H4 (cell line): Measurements from ENCODE around the gene KCNQ2. TPM values are rescaled to one million over a fixed set of nuclear protein-coding genes. Genes with fewer than 3 reads are reported as not detected.

Experiments used
- DNase-seq: peaks from one replicate; pipeline ENCODE4 v3.0.0-alpha.2; 2015; ENCODE audit warnings: low spot score
- total RNA-seq: library from RNA; depleted of rRNA; stranded (reverse); fragments of >200 nt; shearing (Covaris generic); gene quantifications from 2 replicates; pipeline ENCODE4 v1.2.3, GENCODE V29; 2014

Gene KCNQ2
- total RNA-seq, 1 experiment from 2014 or later = 6.6 TPM

DNA sequence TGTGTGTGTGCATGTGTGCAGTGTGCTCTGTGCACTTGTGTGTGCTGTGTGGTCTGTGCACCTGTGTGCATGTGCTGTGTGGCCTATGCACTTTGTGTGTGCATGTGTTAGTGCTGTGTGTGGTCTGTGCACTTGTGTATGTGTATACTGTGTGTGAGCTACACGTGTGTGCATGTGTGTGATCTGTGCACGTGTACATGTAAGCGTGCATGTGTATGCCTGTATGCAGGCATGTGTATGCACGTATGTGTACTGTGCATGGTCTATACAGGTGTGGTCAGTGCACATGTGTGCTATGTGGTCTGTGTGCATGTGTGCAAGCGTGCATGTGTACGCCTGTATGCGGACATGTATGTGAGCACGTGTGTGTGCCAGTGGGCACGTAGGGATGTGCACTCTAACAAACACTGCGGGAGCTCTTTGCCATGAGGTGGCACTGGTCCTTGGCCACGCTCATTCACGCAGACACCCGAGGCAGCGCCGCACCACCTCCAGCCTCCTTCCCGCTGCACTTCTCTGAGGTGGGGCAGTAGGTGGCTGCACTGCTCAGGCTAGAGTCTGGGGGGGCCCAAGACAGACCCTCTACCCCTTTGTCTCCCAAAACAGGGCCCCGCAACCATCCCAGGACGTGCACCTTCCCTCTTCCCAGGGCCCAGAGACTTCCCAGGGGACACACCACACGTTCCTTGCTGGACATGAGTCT, 68.9 kb downstream of the KCNQ2 start:
- no peak for DNase-seq

DNA sequence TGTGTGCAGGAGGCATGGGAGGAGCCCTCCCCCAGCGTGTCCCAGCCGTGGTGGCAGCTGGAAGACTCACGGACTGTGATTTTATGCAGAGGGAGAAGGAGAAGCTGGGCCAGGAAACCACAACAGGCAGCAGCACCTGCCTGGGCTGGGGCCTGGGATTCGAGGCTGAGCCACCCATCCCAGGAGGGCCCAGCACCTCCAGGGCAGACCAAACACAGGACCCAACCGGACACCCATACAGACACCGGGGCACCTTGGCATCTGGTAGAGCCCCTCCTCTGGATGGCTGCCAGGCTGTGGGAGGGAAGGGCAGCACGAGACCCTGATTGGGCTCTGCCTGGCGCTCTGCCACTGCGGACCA, 69.6 kb downstream of the KCNQ2 start:
- no peak for DNase-seq

DNA sequence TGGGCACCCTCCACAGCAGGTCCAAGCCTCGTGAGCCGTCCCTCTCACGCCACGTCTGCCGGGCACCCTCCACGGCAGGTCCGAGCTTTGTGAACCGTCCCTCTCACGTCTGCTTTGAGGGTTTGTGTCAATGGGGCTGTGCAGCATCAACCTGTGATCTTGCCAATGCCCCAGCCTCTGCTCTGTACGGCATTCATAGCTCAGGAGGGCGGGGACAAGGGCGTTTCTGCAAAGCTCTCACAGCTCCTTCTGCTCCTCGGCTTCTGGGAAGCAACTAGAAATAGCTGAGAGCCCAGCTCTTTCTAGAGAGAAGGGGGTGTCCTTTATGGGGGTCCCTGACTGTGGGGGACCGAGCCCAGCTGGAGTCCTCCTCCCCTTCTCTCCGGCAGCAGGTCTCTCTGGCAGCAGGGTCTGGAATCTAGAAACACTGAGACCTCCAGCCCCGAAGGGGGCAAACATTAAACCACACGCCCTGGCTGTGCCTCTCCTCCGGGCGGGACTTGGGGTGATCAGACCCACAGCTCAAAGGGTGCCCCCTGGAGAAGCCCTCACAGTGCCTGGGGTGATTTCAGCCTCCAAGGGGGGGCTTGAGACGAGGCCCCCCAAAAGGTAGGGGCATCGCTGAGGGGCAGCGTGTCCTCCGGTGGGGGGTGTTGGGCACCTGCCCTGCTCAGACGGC, 70.1 kb downstream of the KCNQ2 start:
- DNase-seq = no peak

DNA sequence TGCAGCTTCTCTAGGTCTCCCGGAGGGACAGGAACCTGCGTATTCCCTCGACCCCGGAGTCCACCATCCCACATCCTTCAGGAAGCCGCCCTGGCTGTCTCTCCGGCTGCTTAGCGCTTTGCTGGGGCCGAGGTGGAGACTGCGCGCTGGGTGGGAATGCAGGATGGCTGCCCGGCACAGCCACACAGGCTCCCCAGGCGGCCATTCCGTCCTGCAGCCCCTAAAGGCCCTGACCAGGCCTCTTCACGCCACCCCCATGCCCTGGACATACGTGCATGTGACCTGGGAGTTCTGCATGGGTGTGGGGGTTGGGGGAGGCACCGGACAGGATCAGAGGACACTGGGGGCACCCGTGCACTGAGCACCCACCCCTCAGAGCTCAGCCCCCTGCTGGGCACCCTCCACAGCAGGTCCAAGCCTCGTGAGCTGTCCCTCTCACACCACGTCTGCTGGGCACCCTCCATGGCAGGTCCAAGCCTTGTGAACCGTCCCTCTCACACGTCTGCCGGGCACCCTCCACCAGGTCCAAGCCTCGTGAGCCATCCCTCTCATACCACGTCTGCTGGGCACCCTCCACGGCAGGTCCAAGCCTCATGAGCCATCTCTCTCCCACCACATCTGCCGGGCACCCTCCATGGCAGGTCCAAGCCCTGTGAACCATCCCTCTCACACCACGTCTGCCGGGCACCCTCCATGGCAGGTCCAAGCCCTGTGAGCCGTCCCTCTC, 70.9 kb downstream of the KCNQ2 start:
- no peak for DNase-seq

DNA sequence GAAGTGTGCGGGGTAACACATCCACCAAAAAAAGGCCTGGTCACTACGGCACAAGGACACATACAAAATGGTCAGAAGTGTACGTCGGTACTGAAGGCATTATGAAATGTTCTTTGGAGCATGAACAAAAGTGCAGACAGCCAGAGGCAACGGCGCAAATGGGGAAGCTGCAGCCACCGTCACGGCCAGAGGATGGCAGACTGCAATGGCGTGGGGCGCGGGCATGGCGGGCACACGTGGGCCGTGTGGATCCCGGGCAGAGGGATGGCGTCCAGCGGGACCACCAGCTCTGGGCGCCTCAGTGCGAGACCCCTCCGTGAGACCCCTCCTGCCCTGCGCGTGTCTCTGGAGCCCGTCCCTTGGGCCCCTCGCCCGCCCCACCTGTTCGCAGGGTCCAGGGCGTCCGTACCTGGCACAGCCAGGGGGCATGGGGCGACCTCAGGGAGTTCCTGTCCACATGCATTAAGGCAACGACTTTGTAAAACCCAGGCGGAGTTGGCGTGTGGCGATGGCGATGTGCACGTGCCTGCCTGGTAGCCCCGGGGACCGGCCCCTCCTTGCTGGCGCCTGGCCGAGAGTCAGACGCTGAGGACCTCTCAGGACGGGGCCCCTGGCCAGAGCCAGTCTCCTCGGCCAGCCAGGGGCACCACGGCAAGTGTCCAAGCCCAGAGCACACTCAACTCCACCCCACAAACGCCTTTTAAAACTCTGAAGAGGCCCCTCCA, 71.8 kb downstream of the KCNQ2 start:
- no peak for DNase-seq

DNA sequence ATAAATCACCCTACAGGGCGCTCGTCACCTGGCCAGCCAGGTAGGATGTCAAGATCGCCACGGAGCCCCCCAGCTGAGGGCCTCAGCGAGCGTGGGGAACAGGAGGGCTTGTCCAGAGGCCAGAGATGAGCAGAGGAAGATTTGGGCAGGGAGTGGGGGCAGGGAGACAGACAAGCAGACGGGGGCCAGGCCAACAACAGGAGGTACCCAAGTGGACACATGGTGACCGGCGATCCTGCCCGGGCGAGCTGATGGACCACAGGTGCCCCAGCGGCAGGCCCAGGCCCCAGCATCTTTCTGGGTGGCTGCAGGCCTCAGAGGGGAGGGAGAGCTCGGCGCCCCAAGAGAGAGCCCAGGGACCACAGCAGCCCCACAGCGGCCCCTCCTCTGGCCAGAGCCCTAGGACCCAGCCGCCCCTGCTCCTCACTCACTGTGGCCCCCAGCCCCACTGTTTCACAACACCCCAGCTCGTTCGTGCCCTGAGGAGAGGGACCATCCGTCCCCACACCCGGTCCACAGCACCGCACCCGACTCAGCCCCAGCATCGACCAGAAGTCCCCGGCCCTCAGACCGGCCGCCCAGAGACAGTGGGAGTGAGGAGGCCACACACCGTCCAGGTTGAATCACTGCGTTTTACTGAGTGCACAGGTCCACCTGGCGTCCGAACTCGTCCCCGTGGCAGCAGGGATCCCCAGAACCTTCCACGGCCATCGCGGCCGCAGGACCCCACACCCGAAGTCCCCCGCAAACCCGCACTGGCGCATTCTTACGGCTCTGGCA, 72.7 kb downstream of the KCNQ2 start:
- DNase-seq = no peak

DNA sequence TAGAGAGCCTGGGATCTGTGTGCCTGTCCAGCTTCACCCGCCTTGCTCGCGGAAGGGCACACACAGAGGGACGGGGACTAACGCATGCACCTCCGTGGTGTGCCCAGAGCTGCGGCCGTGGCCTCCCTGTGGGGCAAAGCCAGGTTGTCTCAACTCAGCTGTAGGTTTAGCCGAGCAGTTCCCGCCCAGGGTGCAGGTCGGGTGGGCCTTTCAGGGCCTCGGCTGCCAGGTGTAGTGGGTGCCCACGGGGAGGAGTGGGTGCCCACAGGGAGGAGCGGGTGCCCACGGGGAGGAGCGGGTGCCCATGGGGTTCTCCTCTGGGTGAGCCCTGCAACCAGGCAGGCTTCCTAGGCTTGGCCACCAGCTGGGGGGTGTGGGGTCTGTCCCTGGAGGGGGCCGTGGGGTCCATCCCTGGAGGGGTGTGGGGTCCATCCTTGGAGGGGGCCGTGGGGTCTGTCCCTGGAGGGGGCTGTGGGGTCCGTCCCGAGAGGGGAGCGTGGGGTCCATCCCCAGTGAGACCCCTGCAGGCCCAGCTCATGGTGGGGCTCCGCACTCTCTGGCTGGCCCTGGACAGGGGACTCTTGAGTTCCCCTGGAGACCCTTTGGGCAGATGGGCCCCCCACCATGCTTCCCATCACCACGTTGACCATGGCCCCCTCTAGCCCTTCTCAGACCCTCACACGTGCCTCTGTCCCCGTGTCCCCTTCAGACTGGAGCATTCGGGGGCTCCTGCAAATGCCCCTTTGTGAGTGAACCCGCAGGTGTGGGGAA, 73.5 kb downstream of the KCNQ2 start:
- DNase-seq = no peak

DNA sequence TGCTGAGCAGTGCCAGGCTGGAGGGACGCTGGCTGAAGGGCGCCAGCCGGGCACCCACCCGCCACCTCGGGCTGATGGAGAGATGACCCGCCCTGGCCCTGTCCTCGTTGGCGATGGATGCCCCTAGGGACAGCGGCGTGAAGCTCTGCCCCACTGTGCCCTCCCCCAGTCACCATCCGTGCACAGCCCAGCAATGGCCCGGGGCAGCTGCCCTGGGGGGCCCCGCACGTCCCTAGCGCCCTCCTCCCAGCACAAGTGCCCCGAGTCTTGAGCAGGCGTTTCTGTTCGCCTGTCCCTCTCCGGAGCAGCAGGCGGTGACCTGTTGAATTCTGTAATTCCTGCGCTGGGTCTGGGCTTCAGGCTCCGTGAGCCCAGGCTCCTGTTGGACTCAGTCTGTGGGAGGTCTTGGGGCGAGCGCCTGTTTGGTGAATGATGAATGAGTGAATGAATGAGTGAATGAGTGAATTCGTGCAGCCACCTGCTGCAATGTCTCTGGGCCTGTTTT, 74.5 kb downstream of the KCNQ2 start:
- no peak for DNase-seq

DNA sequence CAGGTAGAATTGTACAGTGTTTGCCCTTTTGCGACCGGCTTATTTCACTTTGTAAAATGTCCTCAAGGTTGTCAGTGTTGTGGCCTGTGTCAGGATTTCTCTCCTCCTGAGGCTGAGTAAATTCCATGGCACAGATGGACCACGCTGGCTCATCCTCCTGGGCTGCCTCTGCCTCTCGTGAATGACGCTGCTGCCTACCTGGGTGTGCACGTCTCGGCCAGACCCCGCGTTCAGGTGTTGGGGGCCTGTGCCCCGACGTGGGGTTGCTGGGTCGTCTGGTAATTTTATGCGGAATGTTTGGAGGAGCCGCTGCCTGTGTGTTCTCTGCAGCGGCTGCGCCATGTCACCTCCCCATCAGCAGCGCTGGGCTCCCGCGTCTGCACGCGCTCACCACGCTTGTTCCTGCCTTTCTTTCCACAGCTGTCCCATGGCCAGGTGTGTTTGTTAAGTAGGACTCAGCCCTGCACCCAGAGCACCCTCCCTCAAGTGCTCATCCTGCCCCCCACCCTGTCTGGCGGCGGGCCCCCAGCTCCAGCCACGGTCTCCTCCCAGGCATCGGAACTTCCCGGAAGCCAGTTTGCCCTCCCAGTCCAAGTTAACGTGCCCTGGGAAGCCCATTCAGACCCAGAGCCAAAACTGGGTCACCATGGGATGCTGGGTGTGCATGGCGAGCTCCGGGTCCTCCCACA, 75.2 kb downstream of the KCNQ2 start:
- DNase-seq = no peak

DNA sequence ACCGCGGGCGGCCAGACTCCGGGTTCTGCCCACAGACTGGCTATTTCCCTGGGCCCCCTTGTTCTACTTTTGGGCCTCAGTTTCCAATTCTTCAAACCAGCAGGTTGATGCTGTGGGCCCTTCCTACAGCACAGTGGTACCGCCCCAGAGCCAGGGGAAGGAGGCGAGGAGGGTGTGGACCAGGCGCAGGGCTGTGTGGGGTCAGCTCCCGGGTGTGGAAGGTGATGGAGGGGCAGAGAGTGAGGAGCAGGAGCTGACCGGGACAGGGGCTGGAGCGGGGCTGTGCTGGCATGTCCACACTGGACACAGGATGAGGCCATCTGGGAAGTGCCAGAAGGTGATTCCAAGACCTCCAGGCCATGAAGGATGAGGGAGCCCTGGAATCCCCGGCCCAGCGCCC, 76.2 kb downstream of the KCNQ2 start:
- no peak for DNase-seq

DNA sequence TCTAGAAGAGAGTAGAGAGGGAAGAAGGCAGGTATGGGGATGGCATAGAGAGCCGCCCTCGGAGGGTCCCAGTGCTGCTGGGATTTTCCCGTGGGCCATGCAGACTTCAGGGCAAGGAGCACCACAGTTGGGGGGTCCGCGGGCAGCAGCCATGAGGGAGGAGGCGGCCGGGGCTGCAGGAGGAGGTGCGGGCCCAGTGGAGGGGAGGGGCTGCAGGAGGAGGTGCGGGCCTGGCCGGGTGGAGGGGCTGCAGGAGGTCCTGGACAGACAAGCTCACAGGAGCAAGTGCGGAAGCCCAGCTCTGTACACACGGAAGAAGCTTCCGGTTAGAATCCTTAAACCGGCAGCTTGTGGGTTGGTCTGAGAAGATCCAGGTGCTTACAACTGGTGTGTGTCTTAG, 76.7 kb downstream of the KCNQ2 start:
- DNase-seq = no peak

DNA sequence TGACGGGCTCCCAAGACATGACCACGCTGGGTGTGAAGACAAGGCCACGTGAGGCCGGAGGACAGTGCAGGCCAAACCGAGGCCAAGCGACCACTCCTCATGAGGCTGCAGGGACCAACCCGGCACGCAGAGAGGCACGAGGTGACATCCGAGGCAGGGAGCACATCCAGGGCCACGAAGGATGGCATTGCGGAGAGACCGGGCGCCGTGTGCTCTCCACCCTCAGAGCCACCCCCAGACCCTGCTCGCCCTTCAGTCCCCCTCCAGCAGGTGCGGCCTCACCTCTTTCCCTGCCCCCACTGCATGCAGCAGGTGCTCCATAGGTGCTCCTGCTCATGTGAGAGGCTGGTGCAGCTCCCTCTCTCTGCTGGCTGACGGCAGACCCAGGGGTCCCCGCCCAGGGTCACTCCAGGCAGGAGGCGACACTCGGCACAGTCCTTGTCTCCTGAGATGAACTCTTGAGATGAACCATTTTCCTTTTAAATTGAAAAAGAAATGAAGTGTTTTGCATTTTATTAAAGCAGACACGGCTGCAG, 77.5 kb downstream of the KCNQ2 start:
- no peak for DNase-seq

DNA sequence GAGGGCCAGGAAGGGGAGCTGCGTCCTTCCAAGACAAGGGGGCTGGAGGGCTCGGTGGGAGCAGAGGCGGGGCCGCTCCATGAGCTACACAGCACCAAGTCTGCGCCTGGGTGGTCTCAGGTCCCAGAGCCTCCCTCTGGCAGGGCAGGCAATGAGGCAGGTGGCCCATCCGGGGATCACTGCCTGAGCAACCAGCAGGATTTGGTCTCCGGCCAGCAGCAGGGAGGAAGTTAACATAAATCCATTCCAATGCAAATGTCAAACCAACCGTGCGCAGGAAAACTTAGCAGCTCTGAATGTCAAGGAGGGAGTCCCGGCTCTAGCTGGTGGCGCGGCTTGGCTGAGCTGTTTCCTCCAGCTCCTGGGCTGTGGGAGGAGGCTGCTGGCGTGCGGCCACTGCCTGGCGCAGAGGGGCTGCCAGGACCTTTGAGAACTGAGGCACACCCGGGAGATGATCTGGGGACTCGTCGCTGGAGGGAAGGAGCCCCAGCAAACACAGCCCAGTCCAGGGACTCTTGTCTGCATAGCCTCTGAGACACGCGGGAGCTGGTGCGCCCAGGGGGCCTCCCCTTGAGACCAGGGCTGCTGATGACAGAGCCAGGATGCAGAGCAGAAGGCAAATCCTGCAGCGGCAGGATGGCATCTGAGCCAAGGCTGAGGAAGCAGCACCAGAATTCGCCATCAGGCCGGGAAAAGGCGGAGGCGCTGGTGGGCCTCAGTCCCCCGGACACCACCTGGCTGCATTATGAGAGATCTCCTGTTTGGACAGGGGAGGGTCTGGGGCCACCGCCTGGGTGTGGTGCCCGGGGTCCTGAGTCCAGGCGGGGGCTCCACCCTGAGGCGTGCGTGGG, 78.2 kb downstream of the KCNQ2 start:
- DNase-seq = no peak

DNA sequence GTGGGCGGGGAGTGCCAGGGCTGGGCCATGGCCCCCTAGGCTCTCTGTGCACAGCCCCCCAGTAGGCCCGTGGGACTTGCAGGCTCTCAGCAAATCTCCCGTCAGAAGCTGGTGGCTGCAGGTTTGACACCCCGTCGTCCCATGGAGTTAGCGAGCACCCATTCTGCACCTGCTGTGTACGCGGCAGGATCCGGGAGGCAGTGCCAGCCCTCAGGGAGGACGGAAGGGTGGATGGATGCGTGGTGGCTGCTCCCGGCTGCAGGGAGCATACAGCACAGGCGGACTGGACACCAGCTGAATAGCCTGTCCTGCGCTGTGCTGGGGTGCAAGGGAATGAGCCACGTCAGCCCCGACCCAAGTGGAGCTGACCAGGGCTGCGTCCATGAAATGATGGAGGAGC, 78.9 kb downstream of the KCNQ2 start:
- DNase-seq = no peak

DNA sequence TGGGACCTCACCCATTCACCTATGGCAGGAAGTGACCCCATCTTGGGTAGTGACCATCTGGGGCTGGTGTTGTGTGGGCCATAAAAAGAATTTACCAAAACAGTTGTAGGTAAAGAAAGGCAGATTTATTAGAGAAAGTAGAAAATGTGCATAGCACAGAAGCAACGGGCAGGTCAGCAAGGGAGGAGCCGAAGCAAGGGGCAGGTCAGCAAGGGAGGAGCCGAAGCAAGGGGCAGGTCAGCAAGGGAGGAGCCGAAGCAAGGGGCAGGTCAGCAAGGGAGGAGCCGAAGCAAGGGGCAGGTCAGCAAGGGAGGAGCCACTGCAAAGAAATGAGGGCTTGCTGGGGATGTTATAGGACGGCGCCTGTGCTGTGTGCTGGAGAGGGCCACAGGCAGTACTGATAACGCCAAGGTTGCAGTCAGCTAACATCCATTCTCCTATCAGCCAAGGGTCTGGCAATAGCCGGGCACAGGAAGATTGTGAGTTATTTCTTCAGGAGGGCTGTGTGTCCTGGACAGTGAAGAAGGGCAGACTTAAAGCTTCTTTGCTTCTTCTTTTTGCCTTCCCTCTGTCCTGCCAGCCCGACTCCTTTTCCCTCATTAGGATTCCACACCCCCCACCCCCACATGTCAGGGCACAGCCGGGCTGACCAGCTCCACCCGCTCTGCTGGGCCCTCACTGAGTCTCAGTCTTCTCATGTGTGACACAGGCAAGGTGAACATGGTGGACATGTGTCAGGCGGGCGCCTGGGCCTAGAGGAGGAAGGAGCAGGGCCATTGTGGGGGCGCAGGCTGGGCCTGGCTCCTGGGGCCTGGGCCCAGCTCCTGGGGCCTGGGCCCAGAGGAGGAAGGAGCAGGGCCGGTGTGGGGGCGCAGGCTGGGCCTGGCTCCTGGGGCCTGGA, 79.7 kb downstream of the KCNQ2 start:
- no peak for DNase-seq

DNA sequence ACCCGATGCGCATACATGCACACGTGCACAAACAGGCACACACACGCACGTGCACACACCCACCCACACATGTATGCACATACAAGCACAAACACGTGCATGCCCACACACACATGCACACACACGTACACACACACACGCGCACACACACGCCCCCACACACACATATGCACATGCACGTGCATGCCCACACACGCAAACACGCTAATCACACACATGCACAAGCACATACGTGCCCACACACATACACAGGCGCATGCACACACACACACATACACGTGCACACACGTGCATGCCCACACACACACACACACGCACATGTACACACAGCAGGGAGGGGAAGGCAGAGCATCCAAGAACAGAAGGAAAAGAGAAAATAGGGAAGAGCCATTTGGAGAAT, 84.5 kb downstream of the KCNQ2 start:
- no peak for DNase-seq

DNA sequence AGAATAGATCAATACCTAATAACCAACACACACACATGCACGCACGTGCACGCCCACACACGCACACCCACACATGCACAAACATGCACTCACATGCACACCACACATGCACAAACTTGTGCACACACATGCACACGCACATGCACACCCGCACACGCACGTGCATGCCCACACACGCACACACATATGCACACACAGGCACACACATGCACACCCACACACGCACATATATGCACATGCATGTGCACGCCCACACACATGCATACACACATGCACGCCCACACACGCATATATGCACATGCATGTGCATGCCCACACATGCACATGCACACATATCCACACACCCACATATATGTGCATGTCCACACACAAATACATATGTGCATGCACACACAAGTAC, 85.1 kb downstream of the KCNQ2 start:
- no peak for DNase-seq

DNA sequence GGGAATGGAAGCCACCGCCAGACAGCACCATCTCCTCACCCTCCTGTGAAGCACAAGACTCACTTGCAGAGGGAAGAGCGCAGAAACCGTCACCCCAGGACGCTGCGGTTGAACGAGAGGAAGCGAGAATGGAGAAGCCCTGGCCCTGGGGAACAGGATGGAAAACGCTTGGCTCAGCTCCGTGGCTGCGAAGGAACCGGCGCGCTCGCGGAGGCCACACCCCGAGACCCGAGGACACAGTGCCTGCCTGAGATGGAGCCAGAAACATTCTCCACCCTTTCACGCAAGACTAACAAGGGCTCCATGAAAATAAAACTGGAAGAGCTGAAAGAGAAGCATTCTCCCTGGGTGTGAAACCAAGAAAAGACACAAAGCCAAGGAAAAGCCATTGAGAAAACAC, 86.0 kb downstream of the KCNQ2 start:
- DNase-seq = no peak
